Measurements from ENCODE around the gene BMPR1A.

BMPR1A gene

DNA sequence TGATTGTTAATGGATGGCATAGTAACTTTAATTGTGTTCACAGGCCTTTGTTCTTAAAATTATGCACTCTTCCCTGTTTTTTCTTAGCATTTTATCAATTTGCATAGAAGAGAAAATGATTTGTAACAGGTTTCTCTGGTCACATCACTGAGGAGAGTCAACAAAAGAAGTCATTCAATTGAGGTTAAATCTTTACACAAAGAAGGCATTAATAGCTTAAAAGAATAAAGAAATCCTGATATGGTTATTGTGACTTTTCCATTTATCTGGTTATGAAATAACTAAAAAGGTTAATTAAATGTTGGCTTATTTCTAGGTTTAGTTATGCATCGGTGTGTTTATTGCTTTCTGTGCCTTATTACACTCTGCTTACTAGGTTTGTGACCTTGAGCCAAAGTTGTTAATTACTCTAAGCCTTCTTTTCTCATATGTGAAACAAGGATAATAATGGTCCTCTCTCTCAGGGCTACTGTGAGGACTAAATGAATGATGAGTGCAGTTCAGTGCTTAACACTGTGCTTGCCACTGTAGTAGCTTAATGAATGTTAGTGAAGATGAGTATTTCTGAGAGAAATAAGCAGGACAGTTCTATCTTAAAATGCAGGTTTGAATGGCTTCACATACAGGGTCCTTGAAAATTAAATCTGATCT is 12.1 kb downstream of the BMPR1A start:
- DNase-seq, result no peak

DNA sequence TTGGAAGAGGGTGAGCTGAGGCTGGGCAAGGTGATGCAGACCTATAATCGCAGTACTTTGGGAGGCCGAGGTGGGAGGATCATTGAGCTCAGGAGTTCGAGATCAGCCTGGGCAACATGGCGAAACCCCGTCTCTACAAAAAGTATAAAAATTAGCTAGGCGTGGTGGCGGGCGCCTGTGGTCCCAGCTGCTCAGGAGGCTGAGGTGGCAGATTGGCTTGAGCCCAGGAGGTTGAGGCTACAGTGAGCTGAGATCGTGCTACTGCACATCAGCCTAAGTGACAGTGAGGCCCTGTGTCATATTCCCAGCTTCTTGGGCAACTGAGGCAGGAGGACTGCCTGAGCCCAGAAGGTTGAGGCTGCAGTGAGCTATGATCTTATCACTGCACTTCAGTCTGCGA is 13.6 kb downstream of the BMPR1A start:
- no peak for DNase-seq

GRCh38 chr10:86770412-86770960 is 14.1 kb downstream of the BMPR1A start:
- DNase-seq, result no peak

DNA sequence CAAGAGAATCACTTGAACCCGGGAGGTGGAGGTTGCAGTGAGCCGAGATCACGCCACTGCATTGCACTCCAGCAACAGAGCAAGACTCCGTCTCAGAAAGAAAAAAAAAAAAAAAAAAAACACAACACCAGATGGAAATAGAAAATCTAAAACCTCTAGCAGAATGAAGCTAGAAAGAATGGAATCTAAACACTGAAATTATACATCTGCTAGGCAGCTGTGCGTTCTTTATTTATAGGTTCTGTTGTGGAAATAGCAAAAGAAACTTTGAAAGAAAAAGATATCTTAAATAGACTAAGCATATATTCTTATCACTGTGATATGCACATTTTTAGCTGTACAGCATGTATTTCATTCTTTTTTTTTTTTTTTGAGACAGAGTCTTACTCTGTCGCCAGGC is 17.1 kb downstream of the BMPR1A start:
- no peak for DNase-seq

- DNase-seq, result no peak
Measured at GRCh38 chr10:86775056-86775869, 18.8 kb downstream of the BMPR1A start.

DNA sequence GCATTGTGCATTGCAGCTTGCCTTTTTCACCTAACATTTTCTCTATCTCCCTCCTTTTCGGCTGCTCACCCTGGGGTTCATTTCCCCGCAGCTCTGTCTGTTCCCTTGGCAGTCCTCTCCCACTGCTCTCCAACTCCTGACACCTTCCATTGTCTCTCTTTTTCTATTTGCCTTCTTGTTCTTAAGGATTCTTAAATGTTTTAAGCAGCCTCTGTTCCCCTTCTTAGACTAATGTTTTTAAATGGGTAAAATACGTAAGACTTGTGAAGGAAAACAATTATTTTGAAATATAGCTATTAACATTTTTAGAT is 19.4 kb downstream of the BMPR1A start:
- no peak for DNase-seq

DNA sequence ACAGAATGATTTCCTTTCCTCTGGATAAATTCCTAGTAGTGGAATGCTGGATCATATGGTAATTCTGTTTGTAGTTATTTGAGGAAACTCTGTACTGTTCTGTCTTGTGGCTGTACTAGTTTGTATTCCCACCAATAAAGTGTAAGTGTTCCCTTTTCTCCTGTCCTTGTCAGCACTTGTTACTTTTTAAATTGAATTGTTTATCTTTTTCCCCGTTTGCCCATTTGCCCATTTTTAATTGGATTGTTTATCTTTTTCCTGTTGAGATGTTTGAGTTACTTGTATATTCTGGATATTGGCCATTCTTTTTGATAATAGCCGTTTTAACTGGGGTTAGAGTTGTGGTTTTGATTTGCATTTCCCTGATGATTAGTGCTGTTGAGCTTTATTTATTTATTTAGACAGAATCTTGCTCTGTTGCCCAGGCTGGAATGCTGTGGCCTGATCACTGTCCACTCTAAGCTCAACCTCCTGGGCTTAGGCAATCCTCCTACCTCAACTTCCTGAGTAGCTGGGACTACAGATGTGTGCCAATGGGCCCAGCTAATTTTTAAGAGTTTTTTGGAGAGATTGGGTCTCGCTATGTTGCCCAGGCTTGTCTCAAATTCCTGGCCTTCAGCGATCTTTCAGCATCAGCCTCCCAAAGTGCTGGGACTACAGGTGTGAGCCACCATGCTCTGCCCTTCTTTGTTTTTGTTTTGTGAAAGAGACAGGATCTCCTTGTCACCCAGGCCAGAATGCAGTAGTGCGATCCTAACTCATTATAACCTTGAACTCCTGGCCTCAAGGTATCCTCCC is 23.0 kb downstream of the BMPR1A start:
- DNase-seq, result no peak

- DNase-seq, result no peak
Measured at GRCh38 chr10:86782701-86783418, 26.4 kb downstream of the BMPR1A start.

DNA sequence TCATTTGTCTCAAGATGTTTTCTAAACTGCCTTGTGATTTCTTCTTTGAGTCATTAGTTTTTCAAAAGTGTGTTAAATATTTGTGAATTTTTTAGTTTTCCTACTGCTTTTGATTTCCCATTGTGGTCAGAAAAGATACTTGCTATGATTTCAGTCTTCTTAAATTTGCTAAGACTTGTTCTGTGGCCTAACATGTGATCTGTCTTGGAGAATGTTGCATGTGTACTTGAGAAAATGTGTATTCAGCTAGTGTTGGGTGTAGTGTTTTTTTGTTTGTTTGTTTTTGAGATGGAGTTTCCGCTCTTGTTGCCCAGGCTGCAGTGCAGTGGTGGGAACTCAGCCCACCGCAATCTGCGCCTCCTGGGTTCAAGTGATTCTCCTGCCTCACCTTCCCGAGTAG is 28.6 kb downstream of the BMPR1A start:
- DNase-seq, result no peak

- no peak for DNase-seq
Measured at GRCh38 chr10:86785968-86786367, 29.5 kb downstream of the BMPR1A start.

DNA sequence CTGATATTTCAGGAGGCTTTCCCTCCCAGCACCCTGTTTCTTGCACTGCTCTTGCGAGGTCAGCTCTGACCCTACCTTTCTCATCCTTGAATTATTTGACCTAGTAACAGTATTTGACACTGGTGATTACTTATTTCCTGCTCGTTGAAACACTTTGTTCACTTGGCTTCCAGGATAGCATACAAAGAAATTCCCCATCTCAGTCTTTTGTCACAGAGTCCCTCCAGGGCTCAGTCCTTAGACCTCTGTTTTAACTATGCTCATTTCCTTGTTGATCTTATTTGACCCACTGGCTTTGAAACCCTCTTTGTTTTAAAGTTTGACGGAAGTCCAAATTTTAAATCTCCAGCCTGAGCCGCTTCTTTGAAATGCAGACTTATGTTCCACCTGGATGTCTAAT is 29.9 kb downstream of the BMPR1A start:
- DNase-seq, result no peak

DNA sequence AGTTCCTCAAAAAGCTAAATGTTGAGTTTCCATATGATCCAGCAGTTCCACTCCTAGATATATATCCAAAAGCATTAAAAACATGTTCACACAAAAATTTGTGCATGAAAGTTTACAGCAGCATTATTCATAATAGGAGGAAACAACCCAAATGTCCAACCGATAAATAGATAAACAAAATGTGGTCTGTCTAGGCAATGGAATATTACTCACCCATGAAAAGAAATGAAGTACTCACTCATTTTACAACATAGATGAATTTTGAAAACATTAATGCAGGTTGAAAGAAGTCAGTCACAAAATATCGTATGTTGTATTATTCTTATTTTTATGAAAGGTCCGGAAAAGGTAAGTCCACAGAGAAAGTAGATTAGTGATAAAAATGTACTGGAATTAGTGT is 34.0 kb downstream of the BMPR1A start:
- DNase-seq, result no peak

DNA sequence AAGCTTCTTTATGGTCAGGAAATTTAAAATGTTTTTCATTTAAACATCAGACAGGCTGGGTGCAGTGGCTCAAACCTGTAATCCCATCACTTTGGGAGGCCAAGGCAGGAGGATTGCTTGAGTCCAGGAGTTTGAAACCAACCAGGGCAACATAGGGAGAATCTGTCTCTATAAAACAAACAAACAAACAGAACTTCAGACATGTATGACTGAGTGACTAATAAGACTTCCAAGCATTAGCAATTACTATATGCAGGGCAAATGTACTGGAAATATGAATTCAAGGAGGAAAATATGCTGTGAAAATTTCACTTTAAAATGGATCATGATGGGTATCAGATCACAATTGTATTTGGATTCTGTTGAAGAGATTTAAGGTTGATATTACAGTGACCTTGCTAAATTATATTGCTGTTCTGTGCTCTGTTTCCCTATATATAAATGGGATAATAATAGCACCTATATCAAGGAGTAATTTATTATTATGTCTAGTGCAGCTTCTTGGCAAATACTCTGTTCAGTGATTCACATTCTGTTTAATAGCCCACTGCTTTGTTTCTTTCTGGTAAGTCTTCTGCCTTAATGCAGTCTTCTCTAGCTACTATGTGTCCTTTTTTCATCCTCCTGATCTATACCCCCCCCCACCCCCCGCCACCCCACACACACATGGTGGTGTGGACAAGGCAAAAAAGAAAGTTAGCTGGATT is 36.2 kb downstream of the BMPR1A start:
- no peak for DNase-seq

GRCh38 chr10:86793696-86794095 is 37.3 kb downstream of the BMPR1A start:
- no peak for DNase-seq

DNA sequence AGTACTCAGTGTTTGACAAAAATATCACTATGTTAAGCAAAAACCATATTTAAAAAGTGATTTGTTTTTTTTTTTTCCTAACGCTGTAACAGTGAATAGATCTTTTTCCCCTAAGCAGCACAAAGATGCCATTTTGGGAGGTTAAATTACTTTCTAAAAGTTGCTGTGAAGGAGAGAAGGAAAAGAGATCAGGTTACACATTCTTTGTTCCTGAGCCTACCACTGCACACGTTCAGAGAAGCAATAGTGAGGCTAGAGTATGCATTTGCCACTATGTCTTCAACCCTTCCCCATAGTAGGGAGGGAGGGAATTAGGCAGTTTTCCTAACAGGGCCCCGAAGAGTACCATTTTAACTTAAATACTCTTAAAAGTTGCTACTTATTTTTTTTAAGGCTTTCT is 38.9 kb downstream of the BMPR1A start:
- no peak for DNase-seq

DNA sequence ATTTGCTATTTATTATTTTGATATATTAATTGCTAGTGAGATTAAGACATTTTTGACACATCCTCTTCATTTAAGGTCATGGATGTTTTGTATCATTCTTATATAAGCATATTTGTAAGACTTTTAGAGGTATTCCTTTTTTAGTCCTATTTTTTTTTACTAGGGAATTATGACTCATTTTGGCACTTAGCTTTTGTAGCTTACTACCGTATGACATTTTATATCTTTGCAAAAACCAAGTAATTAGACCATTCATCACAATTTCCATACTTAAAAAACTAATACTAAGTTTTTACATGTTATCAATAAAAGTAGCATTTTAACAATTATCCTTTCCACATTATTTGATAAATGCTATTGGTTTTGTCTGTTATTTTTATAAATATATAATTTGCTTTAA is 41.6 kb downstream of the BMPR1A start:
- no peak for DNase-seq

DNA sequence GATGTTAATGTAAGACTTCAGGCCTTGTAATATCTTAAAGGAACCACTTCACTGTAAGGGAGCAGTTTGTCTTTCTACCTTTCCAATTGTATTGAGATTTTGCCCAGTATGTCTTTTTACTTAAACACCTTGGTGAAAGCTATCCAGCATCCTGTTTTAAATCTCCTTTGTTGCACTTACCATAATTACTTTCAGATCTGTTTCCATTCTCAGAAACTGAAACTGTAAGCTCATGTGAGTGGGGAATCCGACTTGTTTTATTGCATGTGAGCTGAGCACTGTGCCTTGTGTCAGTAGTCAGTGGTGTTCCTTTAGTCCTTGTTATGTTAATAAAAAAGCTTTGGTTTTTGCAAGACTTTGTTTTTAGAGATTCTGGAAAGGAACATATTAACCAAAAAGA is 42.2 kb downstream of the BMPR1A start:
- no peak for DNase-seq

DNA sequence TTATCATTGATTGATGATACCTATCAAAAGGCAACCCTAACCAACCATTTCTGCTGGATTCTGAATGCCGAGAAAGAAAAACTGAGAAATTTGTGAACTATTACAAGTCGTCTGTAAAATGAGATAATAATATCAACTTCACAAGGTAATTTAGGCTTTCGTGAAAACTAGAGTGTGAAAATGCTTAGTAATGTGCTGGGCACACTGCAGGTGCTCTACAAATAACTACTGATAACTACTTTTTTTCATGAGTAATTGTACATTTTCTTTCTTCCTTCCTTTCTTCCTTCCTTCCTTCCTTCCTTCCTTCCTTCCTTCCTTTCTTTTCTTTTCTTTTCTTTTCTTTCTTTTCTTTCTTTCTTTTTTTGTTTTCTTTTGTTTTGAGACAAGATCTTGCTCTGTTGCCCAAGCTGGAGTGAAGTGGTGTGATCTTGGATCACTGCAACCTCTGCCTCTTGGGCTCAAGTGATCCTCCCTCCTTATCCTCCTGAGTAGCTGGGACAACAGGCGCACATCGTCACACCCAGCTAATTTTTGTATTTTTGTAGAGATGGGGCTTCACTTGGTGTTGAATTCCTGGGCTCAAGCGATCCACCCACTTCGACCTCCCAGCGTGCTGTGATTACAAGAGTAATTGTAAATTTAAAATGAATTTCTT is 42.9 kb downstream of the BMPR1A start:
- no peak for DNase-seq

DNA sequence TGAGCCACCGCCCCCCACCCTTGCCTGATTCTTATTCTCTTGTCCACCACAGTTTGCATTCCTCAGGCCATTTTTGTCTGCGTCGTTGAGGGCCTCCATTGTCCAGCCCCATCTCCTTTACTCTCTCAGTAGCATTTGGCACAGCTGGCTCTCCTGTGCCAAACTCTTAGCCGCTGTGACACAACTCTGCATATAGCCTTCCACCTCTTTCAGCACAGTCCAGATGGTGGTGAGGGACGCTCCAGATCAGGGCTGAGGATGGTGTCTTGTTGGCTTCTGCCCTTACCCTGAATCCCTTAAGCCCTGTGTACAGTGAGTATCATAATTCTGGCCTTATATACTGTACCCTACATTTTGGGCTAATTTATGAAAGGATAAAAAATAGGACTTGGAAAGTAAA is 45.6 kb downstream of the BMPR1A start:
- no peak for DNase-seq

DNA sequence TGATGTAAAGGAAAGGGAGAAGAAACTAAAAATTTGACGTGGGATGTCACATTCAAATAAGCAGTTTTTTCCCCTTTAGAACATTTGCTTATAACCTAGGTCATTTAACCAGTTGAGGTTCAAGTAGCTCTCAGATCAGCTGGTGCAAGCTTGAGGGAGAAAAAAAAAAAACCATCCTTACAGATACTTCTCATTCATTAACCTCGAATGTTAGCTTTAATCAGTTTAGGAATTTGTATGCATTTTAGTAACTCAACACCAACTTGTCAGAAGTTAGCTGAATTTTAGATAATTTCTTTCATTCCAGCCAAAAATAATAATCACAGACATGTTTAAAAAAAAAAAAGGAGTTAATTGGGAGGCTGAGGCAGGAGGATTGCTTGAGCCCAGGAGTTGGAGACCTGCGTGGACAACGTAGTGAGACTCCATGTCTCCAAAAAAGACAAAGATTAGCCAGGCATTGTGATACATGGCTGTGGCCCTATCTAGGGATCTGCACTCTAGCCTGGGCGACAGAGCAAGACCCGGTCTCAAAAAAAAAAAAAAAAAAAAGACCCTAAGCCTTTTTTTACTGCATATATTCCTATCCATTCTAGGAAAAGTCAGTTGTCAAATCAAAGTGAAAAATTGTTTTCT is 46.2 kb downstream of the BMPR1A start:
- DNase-seq, result no peak

- no peak for DNase-seq
Measured at GRCh38 chr10:86803156-86803555, 46.7 kb downstream of the BMPR1A start.
